ENCODE measurements around the gene PPP1R7.

DNA sequence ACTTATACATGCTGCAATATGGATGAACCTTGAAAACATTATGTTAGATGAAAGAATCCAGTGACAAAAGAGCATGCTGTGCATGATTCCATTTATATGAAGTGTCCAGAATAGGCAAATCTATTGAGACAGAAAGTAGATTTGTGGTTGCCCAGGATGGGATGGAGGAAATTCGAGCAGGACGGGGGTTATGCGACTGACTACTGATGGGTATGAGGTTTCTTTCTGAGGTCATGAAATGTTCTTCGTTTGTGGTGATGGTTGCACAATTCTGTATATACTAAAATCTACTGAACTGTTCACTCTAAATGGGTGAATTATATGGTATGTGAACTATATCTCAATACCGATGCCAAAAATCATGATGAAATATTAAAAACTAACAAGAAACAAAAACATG, 29.3 kb upstream of the PPP1R7 start:
- TF ChIP-seq, protein P1, sequence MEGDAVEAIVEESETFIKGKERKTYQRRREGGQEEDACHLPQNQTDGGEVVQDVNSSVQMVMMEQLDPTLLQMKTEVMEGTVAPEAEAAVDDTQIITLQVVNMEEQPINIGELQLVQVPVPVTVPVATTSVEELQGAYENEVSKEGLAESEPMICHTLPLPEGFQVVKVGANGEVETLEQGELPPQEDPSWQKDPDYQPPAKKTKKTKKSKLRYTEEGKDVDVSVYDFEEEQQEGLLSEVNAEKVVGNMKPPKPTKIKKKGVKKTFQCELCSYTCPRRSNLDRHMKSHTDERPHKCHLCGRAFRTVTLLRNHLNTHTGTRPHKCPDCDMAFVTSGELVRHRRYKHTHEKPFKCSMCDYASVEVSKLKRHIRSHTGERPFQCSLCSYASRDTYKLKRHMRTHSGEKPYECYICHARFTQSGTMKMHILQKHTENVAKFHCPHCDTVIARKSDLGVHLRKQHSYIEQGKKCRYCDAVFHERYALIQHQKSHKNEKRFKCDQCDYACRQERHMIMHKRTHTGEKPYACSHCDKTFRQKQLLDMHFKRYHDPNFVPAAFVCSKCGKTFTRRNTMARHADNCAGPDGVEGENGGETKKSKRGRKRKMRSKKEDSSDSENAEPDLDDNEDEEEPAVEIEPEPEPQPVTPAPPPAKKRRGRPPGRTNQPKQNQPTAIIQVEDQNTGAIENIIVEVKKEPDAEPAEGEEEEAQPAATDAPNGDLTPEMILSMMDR (IDR thresholded peaks at IDR 0.05) = no peak
- no peak for TF ChIP-seq ZNF263 (CRISPR knock-in tag; IDR thresholded peaks at IDR 0.05; ENCODE audit: low read depth)
- TF ChIP-seq, protein P2, sequence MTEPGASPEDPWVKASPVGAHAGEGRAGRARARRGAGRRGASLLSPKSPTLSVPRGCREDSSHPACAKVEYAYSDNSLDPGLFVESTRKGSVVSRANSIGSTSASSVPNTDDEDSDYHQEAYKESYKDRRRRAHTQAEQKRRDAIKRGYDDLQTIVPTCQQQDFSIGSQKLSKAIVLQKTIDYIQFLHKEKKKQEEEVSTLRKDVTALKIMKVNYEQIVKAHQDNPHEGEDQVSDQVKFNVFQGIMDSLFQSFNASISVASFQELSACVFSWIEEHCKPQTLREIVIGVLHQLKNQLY (CRISPR knock-in tag; IDR thresholded peaks at IDR 0.05) = no peak
- TF ChIP-seq SMAD4 (CRISPR knock-in tag; IDR thresholded peaks at IDR 0.05) = no peak

Data from WTC11 (cell line).